DND-41 (cell line): Measurements from ENCODE around the gene OR5H6.

Experiments used
- EZH2 ChIP-seq: IDR thresholded peaks from 3 replicates; pipeline ENCODE4 v1.6.1; 2012; ENCODE audit warnings: borderline replicate concordance, low read depth, mild to moderate bottlenecking, moderate library complexity, low read length, inconsistent platforms; ENCODE audit not compliant: severe bottlenecking
- TF ChIP-seq, protein P1 (sequence below): IDR thresholded peaks from 2 replicates; pipeline ENCODE4 v1.5.1; 2012; ENCODE audit warnings: borderline replicate concordance, low read length, moderate library complexity, mild to moderate bottlenecking; ENCODE audit not compliant: poor library complexity, severe bottlenecking; ENCODE audit errors: extremely low read depth

DNA sequence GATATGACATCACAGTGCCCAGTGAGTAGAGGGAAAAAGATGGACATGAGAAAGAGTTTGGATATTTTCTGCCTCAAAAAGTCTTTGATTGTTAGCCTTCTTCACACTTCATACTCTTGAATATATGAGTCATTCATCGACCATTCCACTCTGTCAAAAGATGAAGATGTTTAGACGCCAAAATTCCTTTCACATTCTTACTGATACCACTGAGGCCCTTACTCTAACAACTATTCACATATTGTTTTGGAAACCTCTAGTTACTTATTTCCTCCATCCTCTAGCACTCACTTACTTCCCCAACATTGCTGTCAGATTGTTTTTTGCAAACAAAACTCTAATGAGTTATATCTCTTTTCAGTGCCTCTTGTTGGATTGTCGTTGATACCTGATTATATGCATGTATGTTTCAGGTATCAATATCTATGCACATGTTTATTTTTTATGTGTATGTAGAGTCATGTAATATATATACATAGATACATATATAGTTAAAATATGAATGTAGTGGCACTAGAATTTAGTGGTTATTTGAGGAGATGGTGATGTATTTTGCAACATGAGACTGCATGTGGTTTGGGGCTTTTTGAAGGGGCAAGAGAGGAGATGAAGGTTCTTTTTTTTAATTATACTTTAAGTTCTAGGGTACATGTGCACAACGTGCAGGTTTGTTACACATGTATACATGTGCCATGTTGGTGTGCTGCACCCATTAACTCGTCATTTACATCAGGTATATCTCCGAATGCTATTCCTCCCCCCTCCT lies 40.0 kb upstream of the OR5H6 start:
- TF ChIP-seq, protein P1, sequence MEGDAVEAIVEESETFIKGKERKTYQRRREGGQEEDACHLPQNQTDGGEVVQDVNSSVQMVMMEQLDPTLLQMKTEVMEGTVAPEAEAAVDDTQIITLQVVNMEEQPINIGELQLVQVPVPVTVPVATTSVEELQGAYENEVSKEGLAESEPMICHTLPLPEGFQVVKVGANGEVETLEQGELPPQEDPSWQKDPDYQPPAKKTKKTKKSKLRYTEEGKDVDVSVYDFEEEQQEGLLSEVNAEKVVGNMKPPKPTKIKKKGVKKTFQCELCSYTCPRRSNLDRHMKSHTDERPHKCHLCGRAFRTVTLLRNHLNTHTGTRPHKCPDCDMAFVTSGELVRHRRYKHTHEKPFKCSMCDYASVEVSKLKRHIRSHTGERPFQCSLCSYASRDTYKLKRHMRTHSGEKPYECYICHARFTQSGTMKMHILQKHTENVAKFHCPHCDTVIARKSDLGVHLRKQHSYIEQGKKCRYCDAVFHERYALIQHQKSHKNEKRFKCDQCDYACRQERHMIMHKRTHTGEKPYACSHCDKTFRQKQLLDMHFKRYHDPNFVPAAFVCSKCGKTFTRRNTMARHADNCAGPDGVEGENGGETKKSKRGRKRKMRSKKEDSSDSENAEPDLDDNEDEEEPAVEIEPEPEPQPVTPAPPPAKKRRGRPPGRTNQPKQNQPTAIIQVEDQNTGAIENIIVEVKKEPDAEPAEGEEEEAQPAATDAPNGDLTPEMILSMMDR, result no peak
- TF ChIP-seq EZH2, result no peak
